PFSK-1 (cell line): ENCODE measurements around the gene TBC1D24.

Source experiments
- FOXP2 ChIP-seq: optimal IDR thresholded peaks from 2 replicates; pipeline ENCODE3; 2011; ENCODE audit warnings: borderline replicate concordance, control low read depth, inconsistent platforms; ENCODE audit not compliant: insufficient read depth; ENCODE audit errors: extremely low read length, extremely low read depth
- POLR2AphosphoS5 ChIP-seq: IDR thresholded peaks from 2 replicates; pipeline ENCODE4 v1.6.1; 2012; ENCODE audit warnings: low read depth, mild to moderate bottlenecking, control low read depth, low read length, moderate library complexity
- REST ChIP-seq, 2 experiments: IDR thresholded peaks; 2 replicates each; pipeline versions ENCODE4 v1.6.1 to v1.8.0; 2011 to 2012; ENCODE audit warnings: low read depth in 2 of 2, low read length in 2 of 2, control low read depth in 1 of 2, inconsistent platforms in 1 of 2, mild to moderate bottlenecking in 1 of 2, moderate library complexity in 1 of 2; ENCODE audit not compliant: insufficient read depth in 1 of 2
- SIN3A ChIP-seq: IDR thresholded peaks from 2 replicates; pipeline ENCODE4 v1.6.1; 2012; ENCODE audit warnings: mild to moderate bottlenecking, low read length, moderate library complexity, borderline replicate concordance; ENCODE audit not compliant: insufficient read depth
- TAF1 ChIP-seq: IDR thresholded peaks from 2 replicates; pipeline ENCODE4 v1.6.1; 2012; ENCODE audit warnings: low read length, control low read depth, borderline replicate concordance; ENCODE audit not compliant: insufficient read depth

The TBC1D24 gene

GRCh38 chr16:2439598-2439997, 35.3 kb upstream of the TBC1D24 start:
- TF ChIP-seq TAF1: no peak
- TF ChIP-seq REST (IDR thresholded peaks at IDR 0.05; ENCODE audit: insufficient read depth in 1 of 2, low read depth in 2 of 2, low read length in 2 of 2): no peak
- no peak for TF ChIP-seq SIN3A
- no peak for TF ChIP-seq FOXP2
- TF ChIP-seq POLR2AphosphoS5: peak; percentile 30; the same call in 1 of the 2 replicates

- no peak for TF ChIP-seq FOXP2
- TF ChIP-seq REST (IDR thresholded peaks at IDR 0.05; ENCODE audit: insufficient read depth in 1 of 2, low read depth in 2 of 2, low read length in 2 of 2): no peak
- no peak for TF ChIP-seq SIN3A
- TF ChIP-seq POLR2AphosphoS5: no peak
- no peak for TF ChIP-seq TAF1
Observed at GRCh38 chr16:2443555-2443954, 31.4 kb upstream of the TBC1D24 start.

GRCh38 chr16:2447920-2448583, 26.9 kb upstream of the TBC1D24 start:
- TF ChIP-seq POLR2AphosphoS5: no peak
- TF ChIP-seq REST (IDR thresholded peaks at IDR 0.05; ENCODE audit: insufficient read depth in 1 of 2, low read depth in 2 of 2, low read length in 2 of 2): no peak
- no peak for TF ChIP-seq TAF1
- TF ChIP-seq FOXP2: no peak
- no peak for TF ChIP-seq SIN3A

GRCh38 chr16:2449118-2449517, 25.8 kb upstream of the TBC1D24 start:
- no peak for TF ChIP-seq REST (IDR thresholded peaks at IDR 0.05; ENCODE audit: insufficient read depth in 1 of 2, low read depth in 2 of 2, low read length in 2 of 2)
- no peak for TF ChIP-seq SIN3A
- no peak for TF ChIP-seq FOXP2
- no peak for TF ChIP-seq TAF1
- TF ChIP-seq POLR2AphosphoS5: no peak

GRCh38 chr16:2450535-2450934, 24.4 kb upstream of the TBC1D24 start:
- TF ChIP-seq POLR2AphosphoS5 (no peak), FOXP2 (no peak), TAF1 (no peak), SIN3A (no peak), REST (IDR thresholded peaks at IDR 0.05; ENCODE audit: insufficient read depth in 1 of 2, low read depth in 2 of 2, low read length in 2 of 2) (no peak)
